Measurements from ENCODE around the gene METTL16. TPM values are rescaled to one million over a fixed set of nuclear protein-coding genes. Genes with fewer than 3 reads are reported as not detected.

The METTL16 gene
- 10.7 and 15.3 TPM in 2 replicates for total RNA-seq

DNA sequence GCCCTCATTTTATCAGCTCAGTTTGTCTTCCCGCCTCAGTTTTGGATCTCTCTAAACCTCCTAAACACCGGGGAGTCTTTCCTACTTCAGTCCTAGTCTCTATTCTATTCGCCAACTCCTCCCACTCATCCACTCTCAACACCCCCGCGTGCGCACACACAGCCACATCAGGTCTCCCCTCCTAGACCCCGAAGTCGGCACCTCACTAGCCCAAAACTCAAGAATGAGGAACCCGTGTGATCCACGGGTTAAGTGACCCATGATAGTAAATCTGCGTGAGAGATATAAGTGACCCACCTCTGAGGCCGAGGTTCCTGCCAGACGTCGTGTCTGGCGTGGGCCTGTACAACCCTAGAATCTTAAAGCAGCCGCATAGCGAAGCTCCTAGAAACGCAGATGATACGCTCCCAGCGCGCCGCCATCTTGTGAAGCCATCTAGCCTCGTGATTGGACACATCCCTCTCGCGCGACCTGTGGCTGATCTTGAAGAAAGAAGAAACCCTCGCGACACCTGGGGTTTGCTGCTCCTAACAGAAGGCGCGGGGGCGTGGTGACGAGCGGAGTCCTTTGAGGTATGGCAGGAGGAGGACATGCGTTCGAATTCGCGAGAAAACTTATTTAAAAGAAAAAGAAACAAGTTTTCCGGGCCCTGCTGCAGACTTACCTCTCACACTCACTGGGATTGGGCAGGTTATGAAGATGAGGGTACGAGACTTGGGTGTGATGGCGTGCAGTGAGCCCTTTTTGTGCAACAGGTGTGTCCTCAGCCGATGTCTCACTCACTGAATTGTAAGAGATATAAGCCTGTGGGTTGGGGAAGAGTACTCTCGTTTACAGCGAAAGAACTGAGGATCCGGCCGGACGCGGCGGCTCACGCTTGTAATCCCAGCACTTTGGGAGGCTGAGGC, at the start of gene METTL16:
METTL16 (minus strand) TSS at position 427 of the 908 bp plus-strand sequence. CDS start 9,557 bp downstream, outside the sequence.

GRCh38 chr17:2400877-2401425, 110.7 kb downstream of the METTL16 start, which contains the start of gene MNT:
MNT (minus strand) TSS chr17:2401060; CDS start chr17:2400712, 348 bp downstream.

Other genes with a start within 250 kb of the METTL16 start
- gene SMG6, start 208.1 kb downstream of the METTL16 start, total RNA-seq = 52.2 and 55.1 TPM in 2 replicates
- 12.0 and 21.7 TPM in 2 replicates for gene SRR, start 207.9 kb downstream of the METTL16 start, total RNA-seq
- gene TSR1, start 175.4 kb downstream of the METTL16 start, total RNA-seq = 24.9 and 52.5 TPM in 2 replicates
- 24.8 and 39.5 TPM in 2 replicates for gene SGSM2, start 174.4 kb downstream of the METTL16 start, total RNA-seq
- gene MNT, start 110.8 kb downstream of the METTL16 start, total RNA-seq = 5.8 and 9.9 TPM in 2 replicates
- 45.0 and 73.3 TPM in 2 replicates for gene PAFAH1B1, start 81.8 kb upstream of the METTL16 start, total RNA-seq
- gene CLUH, start 199.9 kb upstream of the METTL16 start, total RNA-seq = 32.4 and 32.9 TPM in 2 replicates
- gene CCDC92B, start 237.8 kb upstream of the METTL16 start, total RNA-seq = not detected in 2 replicates